GM23338 (cell line): ENCODE measurements around the gene ETFB. TPM values are rescaled to one million over a fixed set of nuclear protein-coding genes. Genes with fewer than 3 reads are reported as not detected.

Experiments used
- CREB1 ChIP-seq: fragments of 250-450 bp; sonication (Bioruptor Pico); IDR thresholded peaks from 2 replicates; pipeline ENCODE4 v1.5.0; 2020; ENCODE audit warnings: low read depth, mild to moderate bottlenecking, moderate library complexity
- CTCF ChIP-seq, 2 experiments: fragments of 200-600 bp in 1 of 2; sonication (generic) in 1 of 2; conservative IDR thresholded peaks; 2 replicates each; pipeline versions ENCODE4 v1.5.1 to v1.6.1; 2016 to 2017; ENCODE audit warnings: antibody characterized with exemption in 2 of 2, low read depth in 2 of 2, mild to moderate bottlenecking in 2 of 2, moderate library complexity in 1 of 2
- EZH2 ChIP-seq: fragments of 200-600 bp; sonication (generic); IDR thresholded peaks from one replicate; pipeline ENCODE4 v1.8.0; 2017; ENCODE audit warnings: antibody characterized with exemption, mild to moderate bottlenecking, low read depth; ENCODE audit not compliant: unreplicated experiment
- EZH2phosphoT487 ChIP-seq: fragments of 200-600 bp; sonication (generic); IDR thresholded peaks from one replicate; pipeline ENCODE4 v1.8.1; 2018; ENCODE audit warnings: antibody characterized with exemption; ENCODE audit not compliant: unreplicated experiment
- JUNB ChIP-seq: IDR thresholded peaks from one replicate; pipeline ENCODE4 v1.6.1; 2016; ENCODE audit warnings: antibody characterized with exemption; ENCODE audit not compliant: unreplicated experiment
- REST ChIP-seq: IDR thresholded peaks from one replicate; pipeline ENCODE4 v1.6.1; 2018; ENCODE audit warnings: antibody characterized with exemption; ENCODE audit not compliant: unreplicated experiment
- STAT1 ChIP-seq: IDR thresholded peaks from one replicate; pipeline ENCODE4 v1.6.1; 2016; ENCODE audit warnings: antibody characterized with exemption; ENCODE audit not compliant: unreplicated experiment
- ZNF114 ChIP-seq: fragments of 250-450 bp; sonication (Bioruptor Pico); IDR thresholded peaks from 2 replicates; pipeline ENCODE4 v1.5.0; 2020; ENCODE audit warnings: mild to moderate bottlenecking, moderate library complexity
- ZNF331 ChIP-seq: fragments of 250-450 bp; sonication (Bioruptor Pico); IDR thresholded peaks from 2 replicates; pipeline ENCODE4 v1.5.0; 2020; ENCODE audit warnings: low read depth, mild to moderate bottlenecking, moderate library complexity
- ZNF462 ChIP-seq: fragments of 250-450 bp; sonication (Bioruptor Pico); IDR thresholded peaks from 2 replicates; pipeline ENCODE4 v1.5.0; 2020; ENCODE audit warnings: mild to moderate bottlenecking, moderate library complexity
- polyA plus RNA-seq: library from polyadenylated mRNA; unstranded; fragments of >200 nt; fragmentation: Nextera tagmentation; extraction: Ambion mirVana; gene quantifications from 2 replicates; pipeline ENCODE4 v1.2.1, GENCODE V29; 2016
- total RNA-seq: library from RNA; depleted of rRNA; stranded (reverse); fragments of >200 nt; shearing (Covaris generic); gene quantifications from 2 replicates; pipeline ENCODE4 v1.2.3, GENCODE V29; 2014

Gene ETFB
- total and polyA plus RNA-seq, 2 experiments from 2014 or later, result 37.3 to 63.4 TPM

GRCh38 chr19:51356159-51356801, 9.9 kb downstream of the ETFB start (continued):
- TF ChIP-seq ZNF462 (no peak), CREB1 (CRISPR knock-in tag) (no peak), EZH2 (no peak), STAT1 (no peak), JUNB (no peak), REST (no peak), ZNF114 (no peak), EZH2phosphoT487 (no peak), CTCF (conservative IDR thresholded peaks at IDR 0.05; ENCODE audit: low read depth in 2 of 2) (no peak), ZNF331 (CRISPR knock-in tag) (no peak)
